CD4-positive, alpha-beta T cell treated with Interleukin-10 for 1 hour (primary cell): ENCODE data around the gene MYLK.

Experiments used
- DNase-seq: peaks from one replicate; pipeline ENCODE4 v3.0.0-alpha.2; 2020

MYLK gene

DNA sequence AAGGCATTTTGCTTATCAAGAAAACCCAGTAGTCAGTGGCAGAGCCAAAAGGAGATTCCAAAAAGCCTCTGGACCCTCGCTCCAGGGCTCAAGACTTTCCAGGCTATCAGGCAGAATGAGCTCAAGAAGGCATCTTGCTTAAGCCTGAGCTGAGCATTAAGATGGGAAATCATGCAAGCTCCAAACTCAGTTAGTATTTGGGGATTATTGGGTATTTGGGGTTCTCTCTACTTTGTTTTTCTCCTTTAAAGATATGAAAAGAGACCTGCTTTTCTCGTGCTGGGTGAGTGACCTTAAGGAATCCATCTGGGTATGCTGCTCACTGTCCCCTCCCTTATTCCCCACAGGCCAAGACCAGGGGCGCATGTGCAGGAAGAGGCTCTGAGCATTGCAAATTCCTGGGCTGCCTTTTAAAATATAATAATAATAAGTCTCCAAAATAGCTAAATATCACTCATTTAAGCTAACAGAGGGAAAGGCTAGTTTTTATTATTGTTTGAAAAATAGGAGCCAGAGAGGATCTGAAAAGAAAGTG, 223.9 kb downstream of the MYLK start:
- no peak for DNase-seq

DNA sequence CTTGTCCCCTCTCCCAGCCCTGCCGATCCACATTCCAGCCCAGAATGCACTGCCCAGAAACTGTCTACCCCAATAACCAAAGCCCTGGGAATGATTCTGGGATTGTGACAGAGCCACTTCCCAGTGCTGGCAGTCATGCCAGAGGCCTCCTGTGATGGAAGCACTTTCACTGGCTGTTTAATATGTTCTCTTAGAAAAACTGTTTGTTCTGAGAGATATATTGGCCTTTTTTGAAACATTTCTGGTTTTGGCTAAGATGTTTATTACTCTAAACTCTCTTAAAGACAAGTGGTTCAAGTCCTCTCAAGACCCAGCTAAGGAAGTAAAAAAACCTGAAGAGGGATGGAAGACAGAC, 225.3 kb downstream of the MYLK start:
- no peak for DNase-seq

DNA sequence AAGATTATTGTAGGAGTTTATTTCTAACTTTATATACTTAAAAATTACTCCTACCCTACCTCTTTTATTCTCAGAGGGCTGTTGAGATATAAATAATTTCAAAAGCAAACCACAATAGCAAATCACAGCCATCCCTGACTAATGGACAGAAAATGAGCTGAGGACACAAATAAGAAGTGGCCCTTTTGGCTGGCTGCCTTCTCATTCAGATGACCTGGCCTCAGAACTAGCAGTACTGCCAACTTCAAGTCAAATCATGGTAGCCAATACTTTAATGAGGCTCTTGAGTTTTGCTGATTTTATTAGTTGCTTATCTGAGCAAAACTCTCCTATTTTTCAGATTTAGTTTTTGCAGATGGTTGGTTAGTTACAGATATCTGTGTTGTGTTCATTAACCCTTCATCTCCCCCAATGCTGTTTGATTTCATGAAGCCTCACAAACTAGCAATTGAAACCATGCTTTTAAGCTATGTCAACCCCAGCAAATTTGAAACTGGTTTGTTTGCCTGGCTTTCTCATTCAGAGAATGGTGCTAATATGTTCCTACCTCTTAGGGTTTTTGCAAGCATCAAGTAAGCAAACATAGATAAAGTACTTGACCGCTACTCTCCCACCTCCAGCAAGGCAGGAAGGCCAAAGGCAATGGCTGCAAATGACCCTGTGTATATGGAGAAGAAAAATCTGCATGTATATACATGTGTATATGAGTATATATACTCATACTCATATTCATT, 225.8 kb downstream of the MYLK start:
- DNase-seq, result no peak

DNA sequence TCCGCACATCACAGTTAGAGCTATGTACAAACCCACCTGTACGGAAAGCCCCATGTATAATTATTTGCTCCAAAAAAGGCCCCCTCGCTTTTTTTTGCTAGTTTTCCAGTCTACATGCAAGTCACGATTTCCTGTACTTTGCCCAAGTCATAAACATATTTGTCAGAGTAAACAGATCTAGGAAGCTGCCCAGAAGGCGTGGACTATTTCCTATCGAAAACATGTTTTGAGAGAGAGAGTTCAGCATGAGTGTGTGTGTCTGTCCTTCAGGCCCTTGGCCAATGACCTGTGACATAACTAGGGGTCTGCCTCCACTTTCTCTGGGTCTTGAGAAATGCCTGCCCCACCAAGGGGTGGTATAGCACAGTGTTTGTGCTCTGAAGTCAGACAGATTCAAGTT, 226.6 kb downstream of the MYLK start:
- no peak for DNase-seq

DNA sequence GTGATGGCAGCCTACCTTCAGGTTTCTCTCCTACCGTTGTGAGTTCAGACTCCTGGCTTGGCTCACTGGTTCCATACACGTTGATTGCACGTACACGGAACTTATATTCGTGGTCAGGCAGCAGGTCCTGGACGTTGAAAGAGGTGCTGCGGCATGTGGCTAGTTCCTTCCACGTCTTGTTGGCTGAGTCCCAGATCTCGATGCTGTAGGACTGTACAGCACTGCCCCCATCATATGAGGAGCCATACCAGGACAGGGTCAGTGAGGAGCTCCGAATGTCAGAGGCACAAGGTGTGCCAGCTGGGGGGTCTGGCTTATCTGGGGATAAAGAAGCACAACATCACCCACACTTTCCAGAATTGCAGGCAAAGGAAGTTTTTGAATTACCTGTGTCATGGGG, 227.0 kb downstream of the MYLK start:
- DNase-seq, result no peak

DNA sequence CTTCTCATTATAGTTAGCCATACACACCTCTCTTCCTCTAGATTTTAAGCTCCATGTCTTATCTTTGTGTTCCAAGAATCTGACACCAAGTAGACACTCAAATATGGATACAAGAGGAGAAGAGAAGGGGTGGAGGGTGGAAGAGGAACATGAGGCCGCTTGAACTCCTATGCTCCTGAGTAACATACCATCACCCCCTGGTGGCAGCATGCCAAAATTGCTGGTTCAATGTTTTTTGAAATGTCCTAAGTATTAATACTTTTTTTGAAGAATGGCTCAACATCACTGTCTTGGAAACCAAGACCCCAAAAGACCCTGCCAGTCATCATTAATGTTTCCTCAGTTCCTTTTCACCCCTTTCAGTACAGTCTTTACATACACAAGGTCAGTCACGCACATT, 227.4 kb downstream of the MYLK start:
- DNase-seq, result no peak

DNA sequence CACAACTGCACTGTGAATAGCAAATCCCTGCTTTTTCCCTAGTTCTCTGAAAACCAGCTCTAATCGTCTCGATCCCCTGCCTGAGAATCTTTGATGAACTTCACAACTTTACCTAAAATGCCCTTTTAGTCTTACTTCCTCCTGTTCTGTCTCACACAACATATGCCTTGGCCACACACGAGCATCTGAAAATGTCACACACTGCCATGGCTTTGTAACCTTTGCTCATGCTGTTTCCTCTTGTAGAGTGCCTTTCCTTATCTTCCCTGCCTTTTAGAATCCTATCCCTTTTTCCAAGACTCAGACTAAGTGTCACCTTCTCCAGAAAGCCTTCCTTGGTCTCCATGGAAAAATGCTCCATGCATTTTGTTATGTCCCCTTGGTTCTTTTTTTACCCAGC, 227.9 kb downstream of the MYLK start:
- no peak for DNase-seq

DNA sequence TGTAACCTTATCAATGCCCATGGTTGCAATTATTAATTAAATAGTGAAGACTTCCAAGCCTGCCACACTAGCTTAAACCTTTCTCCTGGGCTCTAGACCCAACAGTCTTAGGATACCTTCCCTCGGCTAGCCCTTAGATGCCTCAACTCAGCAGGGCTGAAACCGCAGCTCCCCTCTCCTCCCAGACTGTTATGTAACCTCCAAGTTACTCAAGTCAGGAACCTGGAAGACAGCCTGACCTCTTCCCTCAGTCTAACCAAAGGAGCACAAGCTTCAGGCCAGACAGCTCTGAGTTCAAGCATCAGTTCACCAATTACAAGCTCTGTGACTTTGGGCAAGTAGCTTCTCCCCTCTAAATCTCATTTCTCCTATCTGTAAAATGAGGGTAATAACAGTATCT, 228.7 kb downstream of the MYLK start:
- DNase-seq, result no peak

DNA sequence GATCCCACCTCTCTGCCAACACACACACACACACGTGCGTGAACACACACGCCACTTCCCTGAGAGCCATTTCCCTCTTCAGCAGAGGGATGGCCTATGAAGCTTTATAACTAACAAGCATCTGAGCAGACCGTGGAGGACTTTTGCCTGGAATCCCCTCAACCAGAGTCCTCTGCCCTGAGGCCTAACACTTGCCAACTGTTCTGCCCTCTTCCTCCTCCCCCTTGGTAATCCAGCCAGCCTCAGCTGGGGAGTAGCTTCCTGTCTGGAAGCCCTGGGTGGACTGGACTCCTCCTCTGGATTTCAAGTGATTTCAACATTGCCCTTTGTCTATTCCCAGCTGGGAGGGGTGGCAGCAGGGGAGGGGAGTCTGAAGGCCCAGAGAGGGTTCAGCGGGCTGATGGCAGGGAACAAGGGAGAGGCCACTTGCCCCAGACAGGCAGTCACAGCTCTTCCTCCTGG, 230.9 kb downstream of the MYLK start:
- DNase-seq, result no peak

DNA sequence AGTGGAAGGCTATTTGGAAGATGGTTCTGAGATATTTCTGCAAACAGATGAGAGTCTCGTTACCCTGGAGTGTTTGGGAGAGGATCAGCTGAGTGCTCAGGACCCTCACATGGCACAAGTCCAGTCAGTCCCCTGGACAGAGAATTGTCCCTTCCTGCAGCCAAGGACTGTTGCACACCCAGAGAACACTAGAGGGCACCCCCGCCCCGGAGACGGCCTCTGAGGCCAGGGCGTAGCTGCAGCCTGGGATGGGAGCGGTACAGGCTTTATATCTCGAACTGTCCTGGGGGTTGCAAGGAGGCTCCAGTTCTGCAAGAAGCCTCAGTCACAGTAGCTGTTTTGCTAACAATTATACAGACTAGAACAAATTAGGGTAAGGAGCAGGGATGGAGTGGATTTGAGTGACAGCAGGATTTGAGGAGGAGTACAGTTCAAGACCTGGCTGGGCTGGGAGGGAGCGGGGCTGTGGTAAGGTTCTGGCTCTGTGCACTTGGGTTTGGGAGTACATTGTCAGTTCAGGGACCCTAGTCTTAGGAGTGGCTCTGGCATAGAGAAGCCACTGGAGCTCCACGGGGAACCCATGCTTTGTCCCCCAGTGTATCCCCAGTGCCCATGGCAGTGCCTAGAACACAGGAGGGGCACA, 231.7 kb downstream of the MYLK start:
- peak; percentile 21 for DNase-seq

DNA sequence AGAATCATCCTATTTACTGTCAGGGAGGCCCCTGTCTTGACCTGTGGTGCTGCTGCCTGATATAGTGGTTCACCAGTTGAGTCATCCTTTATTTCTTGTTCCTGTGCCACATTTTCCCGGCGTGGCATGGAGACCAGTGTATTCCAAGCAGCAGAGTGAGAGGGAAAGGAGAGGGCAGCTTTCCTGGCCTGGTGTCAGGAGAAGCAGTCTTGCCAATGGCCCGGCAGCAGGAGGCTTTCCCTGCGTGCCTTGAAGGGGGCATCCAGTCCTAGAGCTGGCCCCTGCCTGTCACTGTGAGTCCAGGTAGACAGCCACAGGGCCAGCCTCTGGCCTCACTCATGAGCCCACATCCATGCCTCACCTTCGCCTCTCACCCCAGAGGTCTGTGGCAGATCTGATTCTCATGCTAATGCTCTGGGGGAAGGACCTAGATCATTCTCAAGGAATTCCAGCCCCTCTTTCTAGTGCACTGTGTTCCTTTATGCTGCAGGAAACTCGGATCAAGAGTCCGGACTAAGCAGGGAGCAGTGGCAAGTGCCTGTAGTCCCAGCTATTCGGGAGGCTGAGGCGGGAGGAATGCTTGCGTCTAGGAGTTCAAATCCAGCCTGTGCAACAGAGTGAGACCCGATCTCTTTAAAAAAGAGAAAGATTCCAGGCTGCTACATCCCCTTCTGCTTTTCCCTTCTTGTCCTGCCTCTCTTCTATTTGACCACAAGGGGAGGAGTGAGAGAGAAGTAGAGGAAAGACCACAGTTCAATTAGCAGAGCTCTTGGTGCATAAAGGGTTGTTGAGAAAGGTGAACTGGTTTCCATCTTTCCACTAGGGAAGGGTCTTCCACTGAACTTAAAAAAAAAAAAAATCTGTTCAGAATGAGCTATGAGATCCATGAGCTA, 232.4 kb downstream of the MYLK start:
- DNase-seq, result no peak

DNA sequence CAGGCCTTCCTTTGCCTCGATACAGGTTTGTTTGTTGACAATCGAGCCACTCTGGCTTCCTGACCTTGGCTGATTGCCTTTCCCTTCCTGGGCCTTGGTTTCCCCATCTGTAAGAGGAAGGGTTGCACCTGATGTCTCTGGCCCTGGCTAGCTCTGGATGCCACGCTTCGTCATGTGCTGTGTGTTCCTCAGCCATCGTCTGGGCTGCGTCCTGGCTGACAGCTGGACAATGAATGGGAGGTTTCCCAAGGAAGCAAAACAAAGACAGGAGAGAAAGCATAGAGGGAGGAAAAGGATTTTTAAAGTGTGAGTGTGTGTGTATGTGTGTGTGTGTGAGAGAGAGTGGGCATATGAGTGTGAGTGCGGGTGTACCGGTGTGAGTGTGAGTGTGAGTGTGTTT, 234.0 kb downstream of the MYLK start:
- no peak for DNase-seq

DNA sequence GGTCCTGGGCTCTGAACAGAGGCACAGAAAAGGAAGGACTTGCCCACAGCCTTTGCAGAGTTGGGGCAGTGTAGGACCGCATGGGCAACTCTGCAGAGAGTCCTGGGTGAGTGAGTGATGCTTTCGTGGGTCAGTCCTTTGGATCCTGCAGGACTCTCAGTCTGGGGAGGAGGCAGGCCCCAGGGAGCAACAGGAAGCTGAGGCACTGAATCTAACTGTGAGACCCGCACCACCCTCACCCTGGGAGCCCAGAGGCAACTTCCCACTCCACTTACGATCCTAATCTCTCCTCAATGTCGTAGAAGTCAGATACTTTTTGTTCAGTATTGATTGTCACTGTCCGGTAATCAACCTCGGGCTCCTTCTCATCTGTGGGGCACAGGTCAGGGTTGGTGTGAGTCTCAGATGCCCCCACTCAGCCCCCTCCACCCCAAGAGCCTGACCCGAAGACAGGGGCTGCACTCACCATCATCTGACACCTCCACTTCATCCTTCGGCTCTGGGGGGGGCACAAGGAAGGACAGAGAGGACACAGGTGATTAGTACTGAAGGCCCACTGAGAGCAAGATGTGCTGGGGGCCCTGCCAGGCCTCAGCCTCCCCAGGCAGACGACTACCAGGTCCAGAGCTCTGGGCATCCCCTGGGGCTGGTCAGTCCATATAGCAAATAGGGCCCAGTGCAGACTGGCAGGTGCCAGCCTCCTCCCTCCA, 235.3 kb downstream of the MYLK start:
- DNase-seq, result no peak

DNA sequence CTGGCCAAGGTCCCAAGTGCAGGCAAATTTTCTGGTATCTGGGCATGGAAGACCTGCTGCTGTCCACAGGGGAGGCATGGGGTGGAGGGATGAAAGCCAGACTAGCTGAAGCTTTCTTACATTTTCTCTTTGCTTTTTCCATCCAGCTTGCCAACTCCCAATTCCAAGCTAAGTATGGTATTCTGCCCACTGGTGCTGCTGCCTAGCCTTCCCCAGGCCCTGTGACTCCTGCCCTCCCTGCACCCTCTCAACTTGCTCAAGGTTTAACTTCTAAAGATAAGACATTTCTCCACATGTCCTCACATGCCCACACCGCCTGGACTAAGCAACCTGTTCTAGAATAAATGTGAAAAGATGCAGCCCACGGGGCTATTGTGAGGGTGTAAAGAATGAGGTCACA, 239.8 kb downstream of the MYLK start:
- DNase-seq, result no peak

DNA sequence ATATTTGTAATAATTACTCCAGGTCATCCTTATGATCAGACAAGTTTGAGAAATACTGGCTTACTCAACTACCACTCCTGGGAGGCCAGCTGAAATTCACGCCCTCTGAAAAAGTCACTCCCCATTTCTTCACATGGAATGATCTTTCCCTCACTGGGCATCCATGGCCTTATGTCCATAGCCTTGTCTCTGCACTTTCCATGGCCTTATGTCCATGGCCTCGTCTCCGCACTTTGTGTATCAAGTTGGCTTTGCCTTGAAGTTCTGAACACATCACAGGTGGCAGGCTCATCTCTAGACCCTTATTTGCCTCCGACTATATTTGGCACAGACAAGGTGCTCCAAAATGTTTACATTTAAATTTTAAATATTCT, 241.2 kb downstream of the MYLK start:
- DNase-seq, result no peak

DNA sequence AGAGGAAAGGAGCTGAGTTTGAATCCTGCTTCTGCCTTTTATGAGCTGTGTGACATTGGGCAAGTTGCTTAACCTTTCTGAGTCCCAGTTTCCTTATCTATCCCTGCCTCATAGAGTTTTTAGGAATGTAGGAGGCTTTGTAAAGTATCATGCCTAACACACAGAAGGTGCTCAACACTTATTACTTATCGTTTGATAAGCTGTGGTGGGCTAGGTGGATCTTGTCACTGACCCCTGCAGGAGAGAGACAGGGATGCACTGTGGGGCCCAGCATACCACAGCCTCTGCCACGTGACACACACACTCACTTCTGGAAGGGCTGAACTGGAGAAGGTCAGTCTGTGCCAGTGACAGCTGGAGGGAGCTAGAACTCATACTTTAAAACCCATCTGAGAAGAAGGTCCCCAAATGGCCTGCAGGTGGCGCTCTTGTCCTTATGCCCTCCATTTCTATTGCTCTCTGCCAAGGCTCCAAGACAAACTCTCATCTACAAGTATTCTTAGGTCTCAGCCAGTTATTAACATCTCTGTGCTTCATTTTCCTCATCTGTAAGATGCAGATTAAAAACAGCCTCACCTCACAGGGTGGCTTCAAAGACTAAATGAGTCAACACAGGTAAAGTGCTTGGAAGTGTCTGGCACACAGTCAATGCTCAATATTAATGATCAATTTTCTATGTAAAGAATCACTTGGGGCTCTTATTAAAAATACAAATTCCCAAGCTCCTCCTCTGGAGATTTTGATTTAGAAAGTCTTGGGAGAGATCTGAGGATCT, 241.8 kb downstream of the MYLK start:
- DNase-seq, result peak; percentile 43

DNA sequence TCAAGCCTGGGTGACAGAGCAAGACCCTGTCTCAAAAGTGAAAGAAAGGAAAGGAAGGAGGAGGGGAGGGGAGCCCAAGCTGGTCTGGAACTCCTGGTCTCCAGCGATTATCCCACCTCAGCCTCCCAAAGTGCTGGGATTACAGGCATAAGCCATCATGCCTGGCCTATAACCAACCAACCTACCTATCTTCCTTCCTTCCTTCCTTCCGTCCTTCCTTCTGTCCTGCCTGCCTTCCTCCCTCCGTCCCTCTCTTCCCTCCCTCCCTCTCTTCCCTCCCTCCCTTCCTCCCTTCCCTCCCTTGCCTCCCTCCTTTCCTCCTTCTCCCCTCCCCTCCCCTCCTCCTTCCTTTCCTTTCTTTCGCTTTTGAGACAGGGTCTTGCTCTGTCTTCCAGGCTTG, 242.6 kb downstream of the MYLK start:
- no peak for DNase-seq

DNA sequence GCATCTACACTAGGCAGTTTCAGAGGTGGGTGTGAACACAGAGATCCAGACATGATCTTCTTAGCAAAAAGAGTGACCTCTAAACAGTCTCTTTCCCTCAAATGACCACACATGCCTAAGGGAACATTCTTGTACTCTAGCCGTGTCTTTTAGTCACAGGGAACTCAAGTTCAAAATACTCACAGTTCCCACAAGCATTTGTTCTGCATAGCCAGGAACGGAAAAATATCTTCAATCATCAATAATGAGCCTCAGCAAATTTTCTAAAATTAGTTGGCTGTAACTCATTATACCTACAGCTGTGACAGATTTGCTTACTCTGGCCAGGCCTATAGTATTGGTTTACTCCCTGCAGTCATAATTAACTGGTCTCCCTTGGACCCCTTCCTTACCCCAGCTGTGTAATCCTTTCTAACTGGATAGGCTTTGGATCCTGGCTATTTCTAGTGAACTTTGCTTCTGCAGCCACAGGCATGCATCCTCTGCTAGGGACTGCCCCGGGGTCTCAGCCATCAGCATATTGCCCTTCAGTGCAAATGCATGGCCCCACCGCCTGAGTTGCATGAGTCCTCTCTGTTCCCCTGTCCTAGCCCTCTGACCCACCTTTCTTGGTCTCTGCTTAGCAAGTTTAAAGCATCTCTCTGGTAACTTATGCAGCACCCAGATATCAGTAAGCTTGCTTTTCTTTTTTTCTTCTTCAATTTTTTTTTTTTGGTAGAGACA, 243.2 kb downstream of the MYLK start:
- DNase-seq, result no peak

DNA sequence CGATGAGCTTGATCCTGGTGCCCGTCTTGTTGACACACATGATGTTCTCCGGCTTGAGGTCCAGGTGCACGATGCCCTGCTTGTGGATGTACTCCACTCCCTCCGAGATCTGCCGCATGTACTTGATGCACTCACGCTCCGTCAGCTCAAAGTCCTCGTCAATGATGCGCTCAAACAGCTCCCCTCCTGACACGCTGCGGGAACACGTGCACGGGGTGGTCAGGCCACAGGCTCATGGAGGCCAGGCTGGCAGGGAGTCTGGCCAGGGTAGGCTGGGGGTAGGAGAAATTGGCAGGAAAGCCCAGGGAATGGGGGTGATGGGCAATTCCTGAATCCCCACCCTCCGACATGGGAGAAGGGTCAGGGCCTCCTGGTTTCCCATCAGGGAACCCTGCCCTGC, 243.8 kb downstream of the MYLK start:
- DNase-seq, result no peak

DNA sequence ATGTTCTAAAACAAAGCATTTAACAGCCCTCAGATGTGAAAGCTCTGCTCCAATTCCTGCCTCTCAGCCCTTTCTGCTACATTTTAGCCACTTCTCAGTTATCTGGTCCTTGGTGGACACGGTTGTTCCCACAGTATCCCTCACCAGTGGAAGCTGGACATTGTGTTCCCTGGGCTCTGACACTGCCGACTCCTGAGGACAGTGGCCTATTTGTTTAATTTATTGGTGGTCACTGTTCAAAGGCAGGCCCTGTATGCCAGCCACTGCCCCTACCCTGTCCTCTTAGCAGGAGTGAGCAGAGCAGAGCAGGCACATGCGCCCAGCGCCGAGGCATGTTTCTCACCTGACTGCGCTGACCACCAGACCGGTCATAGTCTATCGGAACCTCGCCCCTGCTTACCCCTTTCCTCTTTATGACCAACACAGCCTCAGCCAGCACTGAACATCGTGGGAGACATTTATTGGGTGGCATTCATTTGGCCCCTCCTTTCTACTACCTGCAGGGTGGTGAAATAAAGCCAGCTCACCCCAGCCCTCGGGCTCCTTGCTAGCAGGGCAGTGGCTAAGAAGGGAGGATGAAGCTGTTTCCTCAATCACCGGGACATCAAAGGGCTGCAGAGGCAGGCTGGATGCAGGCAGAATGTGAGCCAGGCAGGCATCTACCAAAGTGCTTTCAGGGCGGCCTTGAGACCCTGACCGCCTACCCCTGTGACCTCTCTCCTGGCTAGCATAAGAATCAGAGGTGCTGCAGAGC, 245.0 kb downstream of the MYLK start:
- DNase-seq, result no peak

DNA sequence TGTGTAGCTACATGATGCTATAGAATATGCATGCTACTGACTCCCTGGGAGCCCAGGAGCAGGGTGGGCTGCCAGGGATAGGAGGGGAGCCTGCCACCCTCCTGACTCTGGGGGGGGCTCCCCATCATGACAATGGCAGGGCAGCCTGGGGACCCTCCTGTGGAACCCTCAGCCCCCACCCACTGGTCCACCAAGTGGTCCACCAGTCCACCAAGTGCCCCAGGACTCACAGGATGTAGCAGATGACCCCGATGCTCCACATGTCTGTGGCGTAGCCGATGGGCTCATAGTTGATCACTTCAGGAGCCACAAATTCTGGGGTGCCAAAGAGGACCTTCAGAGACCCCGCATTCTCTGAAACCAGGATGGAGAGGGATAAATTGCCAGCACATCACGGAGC, 246.3 kb downstream of the MYLK start:
- DNase-seq, result no peak
